ENCODE results near the gene LFNG. TPM values are rescaled to one million over a fixed set of nuclear protein-coding genes. Genes with fewer than 3 reads are reported as not detected.

The LFNG gene
- total and polyA plus RNA-seq, 2 experiments from 2014 or later: 0.45 to 1.3 TPM

DNA sequence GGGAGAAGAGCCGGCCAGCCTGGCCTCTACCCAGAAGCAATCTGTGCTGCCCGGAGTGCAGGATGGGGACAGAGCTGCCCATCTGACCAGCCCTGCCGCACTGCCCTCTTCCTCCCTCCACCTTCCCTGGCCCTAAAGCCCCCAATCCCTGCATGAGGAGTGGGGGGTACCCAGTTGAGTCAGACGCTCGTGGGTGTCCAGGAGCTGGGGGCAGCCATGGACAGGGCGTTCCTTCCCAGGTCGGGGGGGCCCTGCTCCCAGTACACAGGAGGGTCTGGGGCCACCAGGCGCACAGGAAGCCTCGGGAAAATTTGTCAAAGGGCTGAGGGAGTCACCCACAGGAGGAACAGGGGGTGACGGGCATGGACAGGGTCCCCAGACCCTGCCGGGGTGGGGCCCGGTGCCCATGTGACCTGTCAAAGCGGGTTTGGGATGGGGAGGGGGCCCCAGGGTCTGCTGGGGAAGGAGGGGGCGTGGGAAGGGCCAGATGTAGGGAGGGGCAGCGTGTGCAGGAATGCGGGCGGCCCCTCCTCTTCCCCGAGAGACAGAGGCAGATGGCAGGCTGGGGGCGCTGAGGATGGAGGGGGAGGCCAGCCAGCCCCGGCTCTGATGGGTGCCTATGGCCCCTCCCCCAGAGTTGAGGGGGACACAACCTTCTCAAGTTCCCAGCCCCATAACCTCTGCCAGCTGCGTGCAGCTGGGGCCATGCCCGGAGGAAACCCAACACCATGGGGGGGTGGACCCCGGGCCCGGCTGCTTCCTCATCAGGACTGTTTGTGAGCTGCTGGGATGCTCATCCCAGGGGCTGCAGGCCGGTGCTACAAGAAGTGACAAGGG lies 21.9 kb upstream of the LFNG start:
- H3K27me3 ChIP-seq: no peaks in the 10 kb centered on the region
- no peak overlapping the region for H3K27ac ChIP-seq
- no peak for DNase-seq (ENCODE audit: low read depth in 1 of 2, low spot score in 1 of 2)
- no peaks in the 10 kb centered on the region for H3K9me3 ChIP-seq (ENCODE audit: low read depth)
- TF ChIP-seq, protein P1, sequence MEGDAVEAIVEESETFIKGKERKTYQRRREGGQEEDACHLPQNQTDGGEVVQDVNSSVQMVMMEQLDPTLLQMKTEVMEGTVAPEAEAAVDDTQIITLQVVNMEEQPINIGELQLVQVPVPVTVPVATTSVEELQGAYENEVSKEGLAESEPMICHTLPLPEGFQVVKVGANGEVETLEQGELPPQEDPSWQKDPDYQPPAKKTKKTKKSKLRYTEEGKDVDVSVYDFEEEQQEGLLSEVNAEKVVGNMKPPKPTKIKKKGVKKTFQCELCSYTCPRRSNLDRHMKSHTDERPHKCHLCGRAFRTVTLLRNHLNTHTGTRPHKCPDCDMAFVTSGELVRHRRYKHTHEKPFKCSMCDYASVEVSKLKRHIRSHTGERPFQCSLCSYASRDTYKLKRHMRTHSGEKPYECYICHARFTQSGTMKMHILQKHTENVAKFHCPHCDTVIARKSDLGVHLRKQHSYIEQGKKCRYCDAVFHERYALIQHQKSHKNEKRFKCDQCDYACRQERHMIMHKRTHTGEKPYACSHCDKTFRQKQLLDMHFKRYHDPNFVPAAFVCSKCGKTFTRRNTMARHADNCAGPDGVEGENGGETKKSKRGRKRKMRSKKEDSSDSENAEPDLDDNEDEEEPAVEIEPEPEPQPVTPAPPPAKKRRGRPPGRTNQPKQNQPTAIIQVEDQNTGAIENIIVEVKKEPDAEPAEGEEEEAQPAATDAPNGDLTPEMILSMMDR (IDR thresholded peaks at IDR 0.05; ENCODE audit: low read depth, low read length): no peak
- no peak overlapping the region for H3K4me3 ChIP-seq
- no peaks in the 10 kb centered on the region for H3K36me3 ChIP-seq
- peaks cover 5% of the 10 kb centered on the region for H3K4me1 ChIP-seq (ENCODE audit: low read depth)

DNA sequence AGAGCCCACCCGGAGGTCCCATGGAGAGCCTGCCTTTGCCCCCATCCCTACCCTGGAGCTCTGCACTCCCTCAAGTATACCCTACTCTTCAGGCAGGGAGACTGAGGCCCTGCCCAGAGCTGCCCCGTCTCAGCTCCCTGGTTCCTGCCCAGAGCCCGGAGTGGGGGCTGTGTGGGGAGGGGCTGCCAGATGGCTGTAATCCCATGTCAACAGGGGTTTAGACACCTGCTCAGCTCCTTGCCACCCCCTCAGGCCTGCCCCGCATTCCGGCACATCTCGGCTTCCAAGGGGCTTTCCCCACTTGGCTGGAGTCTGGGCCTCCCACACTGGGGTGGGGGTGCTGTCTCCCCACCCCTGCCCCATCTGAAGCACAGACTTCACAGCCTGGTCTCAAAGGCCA lies 20.9 kb upstream of the LFNG start:
- H3K4me1 ChIP-seq (ENCODE audit: low read depth): peaks cover 5% of the 10 kb centered on the region
- no peaks in the 10 kb centered on the region for H3K27me3 ChIP-seq
- no peaks in the 10 kb centered on the region for H3K36me3 ChIP-seq
- TF ChIP-seq, protein P1 (IDR thresholded peaks at IDR 0.05; ENCODE audit: low read depth, low read length): no peak
- H3K27ac ChIP-seq: no peak overlapping the region
- no peaks in the 10 kb centered on the region for H3K9me3 ChIP-seq (ENCODE audit: low read depth)
- H3K4me3 ChIP-seq: no peak overlapping the region
- DNase-seq (ENCODE audit: low read depth in 1 of 2, low spot score in 1 of 2): no peak

GRCh38 chr7:2499181-2499580 lies 20.4 kb upstream of the LFNG start:
- no peaks in the 10 kb centered on the region for H3K9me3 ChIP-seq (ENCODE audit: low read depth)
- TF ChIP-seq, protein P1 (IDR thresholded peaks at IDR 0.05; ENCODE audit: low read depth, low read length): no peak
- no peak overlapping the region for H3K27ac ChIP-seq
- no peak overlapping the region for H3K4me3 ChIP-seq
- peaks cover 5% of the 10 kb centered on the region for H3K4me1 ChIP-seq (ENCODE audit: low read depth)
- no peak for DNase-seq (ENCODE audit: low read depth in 1 of 2, low spot score in 1 of 2)
- no peaks in the 10 kb centered on the region for H3K36me3 ChIP-seq
- H3K27me3 ChIP-seq: no peaks in the 10 kb centered on the region

DNA sequence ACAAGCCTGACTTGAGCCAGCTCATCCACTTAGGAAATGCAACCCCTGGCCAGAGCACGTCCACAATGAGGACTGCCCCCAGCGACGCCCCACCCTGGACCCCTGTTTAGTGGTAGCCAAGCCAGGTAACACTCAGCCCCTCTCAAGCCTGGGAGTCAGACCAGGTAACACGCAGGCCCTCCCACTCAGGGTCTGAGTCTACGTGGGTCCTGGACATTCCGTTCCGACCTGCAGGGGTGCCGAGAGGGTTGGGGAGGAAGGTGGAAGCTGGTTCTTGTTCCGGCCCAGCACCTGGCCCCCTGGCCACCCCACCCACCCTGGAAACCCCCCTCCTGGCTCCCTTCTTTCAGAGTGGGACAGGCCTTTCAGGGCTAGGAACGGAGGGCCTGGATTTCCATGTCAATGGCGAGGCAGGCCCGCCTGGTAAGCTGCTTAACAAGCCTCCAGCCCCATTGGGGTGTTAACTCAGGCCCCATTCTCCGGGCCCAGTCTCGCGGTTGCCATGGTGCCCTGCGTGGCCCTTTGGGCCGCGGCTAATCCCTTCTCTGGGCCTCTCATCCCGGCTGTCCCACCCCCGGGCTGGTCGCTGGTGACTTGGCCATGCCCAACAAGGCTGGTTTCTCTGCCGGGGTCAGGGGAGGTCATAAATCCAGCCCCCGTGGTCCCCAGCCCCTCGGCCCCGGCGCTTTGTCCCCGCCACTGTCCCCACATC lies 19.7 kb upstream of the LFNG start:
- TF ChIP-seq, protein P1 (IDR thresholded peaks at IDR 0.05; ENCODE audit: low read depth, low read length): no peak
- Histone ChIP-seq H3K27ac (no peak overlapping the region), H3K27me3 (no peaks in the 10 kb centered on the region), H3K4me1 (ENCODE audit: low read depth) (peaks cover 2% of the 10 kb centered on the region), H3K9me3 (ENCODE audit: low read depth) (no peaks in the 10 kb centered on the region), H3K4me3 (no peak overlapping the region), H3K36me3 (no peaks in the 10 kb centered on the region)
- no peak for DNase-seq (ENCODE audit: low read depth in 1 of 2, low spot score in 1 of 2)

DNA sequence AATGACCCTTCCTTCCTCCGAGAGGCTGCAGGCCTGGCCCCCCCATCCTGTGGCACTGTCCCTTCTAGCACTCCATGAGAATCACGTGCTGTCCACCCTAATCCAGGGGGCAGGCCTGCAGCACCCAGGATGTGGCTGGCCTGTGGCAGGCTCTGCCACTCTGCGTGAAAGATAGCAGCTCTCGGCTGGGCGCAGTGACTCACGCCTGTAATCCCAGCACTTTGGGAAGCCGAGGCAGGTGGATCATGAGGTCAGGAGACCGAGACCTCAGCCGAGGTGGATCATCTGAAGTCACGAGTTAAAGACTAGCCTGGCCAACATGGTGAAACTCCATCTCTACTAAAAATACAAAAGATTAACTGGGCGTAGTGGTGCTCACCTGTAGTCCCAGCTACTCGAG lies 18.9 kb upstream of the LFNG start:
- Histone ChIP-seq H3K27me3 (no peaks in the 10 kb centered on the region), H3K4me3 (no peak overlapping the region), H3K9me3 (ENCODE audit: low read depth) (no peaks in the 10 kb centered on the region), H3K36me3 (no peaks in the 10 kb centered on the region), H3K27ac (no peak overlapping the region), H3K4me1 (ENCODE audit: low read depth) (peaks cover 2% of the 10 kb centered on the region)
- TF ChIP-seq, protein P1 (IDR thresholded peaks at IDR 0.05; ENCODE audit: low read depth, low read length): no peak
- no peak for DNase-seq (ENCODE audit: low read depth in 1 of 2, low spot score in 1 of 2)
